ENCODE data around the gene NPAS3.

The NPAS3 gene

DNA sequence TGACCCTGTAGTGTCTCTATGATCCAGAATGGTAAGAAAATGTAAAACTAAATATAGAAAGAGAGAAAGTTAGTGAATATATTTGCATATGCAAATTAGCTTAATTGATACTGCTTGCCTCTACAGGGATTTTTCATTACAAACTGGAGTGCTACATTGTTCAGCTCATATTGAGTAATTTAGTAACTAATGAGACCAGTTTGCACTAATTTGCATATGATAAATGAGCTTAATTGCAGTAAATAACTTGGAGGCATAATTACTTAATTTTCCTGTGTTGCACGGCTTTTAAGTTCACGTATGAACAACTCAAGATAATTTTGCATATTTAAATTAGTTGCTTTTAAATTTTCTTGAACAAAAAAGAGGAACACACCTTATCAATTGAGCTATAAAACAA is 436.5 kb downstream of the NPAS3 start:
- DNase-seq (ENCODE audit: insufficient read length, low spot score) (no peak), FAIRE-seq (no peak)

DNA sequence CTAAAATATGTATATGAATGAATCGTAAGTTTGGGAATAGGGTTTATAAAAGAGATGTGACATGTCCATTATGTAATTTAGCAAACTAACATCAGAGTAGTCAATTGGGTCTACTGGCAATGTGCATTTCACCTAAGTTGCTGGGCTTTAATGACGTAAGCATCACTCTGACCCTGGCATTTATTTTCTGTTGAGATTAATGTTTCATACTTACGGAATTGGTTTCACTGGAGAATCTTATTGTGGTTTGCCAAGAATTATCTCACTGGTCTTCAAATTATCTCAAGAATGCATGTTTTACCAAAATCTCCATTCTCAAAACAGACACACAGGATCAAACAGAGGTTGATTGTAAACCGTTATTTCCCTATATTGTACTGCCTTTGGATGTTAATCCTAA is 437.1 kb downstream of the NPAS3 start:
- FAIRE-seq (no peak), DNase-seq (ENCODE audit: insufficient read length, low spot score) (no peak)
- TF ChIP-seq TAF1 (IDR thresholded peaks at IDR 0.05; ENCODE audit: low read depth, low read length) (no peak), POU2F2 (IDR thresholded peaks at IDR 0.05; ENCODE audit: low read depth, low read length) (no peak), PAX5 (IDR thresholded peaks at IDR 0.05; ENCODE audit: insufficient read depth, low read length, severe bottlenecking) (no peak)

More for the DNA sequence above, 436.5 kb downstream of the NPAS3 start:
- TF ChIP-seq PAX5 (IDR thresholded peaks at IDR 0.05; ENCODE audit: insufficient read depth, low read length, severe bottlenecking) = no peak
- no peak for TF ChIP-seq TAF1 (IDR thresholded peaks at IDR 0.05; ENCODE audit: low read depth, low read length)
- TF ChIP-seq SPI1 (IDR thresholded peaks at IDR 0.05; ENCODE audit: low read depth, low read length) = no peak
- no peak for TF ChIP-seq POU2F2 (IDR thresholded peaks at IDR 0.05; ENCODE audit: low read depth, low read length)
- no peak for TF ChIP-seq POLR2A (IDR thresholded peaks at IDR 0.05; ENCODE audit: low read depth, low read length)

DNA sequence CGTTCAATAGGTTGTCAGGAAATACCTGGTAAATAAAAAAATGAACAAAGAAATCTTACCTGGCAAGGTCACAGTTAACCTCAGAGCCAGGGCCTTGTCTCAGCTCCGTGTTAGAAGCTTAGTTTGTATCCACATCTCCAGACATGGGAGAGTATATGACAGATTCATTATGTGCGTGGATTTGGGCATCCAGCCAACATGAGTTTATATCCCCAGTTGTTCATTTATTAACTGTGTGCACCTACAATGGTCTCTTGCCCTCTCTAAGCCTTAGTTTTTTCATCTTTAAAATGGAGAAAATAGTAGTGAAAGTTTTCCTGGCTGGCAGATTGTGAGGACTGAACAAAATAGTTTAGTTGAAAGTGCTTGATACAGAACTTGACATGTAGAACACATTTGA is 437.8 kb downstream of the NPAS3 start:
- DNase-seq (ENCODE audit: insufficient read length, low spot score) = no peak
- TF ChIP-seq POU2F2 (IDR thresholded peaks at IDR 0.05; ENCODE audit: low read depth, low read length) (no peak), POLR2AphosphoS5 (IDR thresholded peaks at IDR 0.05; ENCODE audit: low read depth, low read length) (no peak), PAX5 (IDR thresholded peaks at IDR 0.05; ENCODE audit: insufficient read depth, low read length, severe bottlenecking) (no peak), TAF1 (IDR thresholded peaks at IDR 0.05; ENCODE audit: low read depth, low read length) (no peak), SPI1 (IDR thresholded peaks at IDR 0.05; ENCODE audit: low read depth, low read length) (no peak), POLR2A (IDR thresholded peaks at IDR 0.05; ENCODE audit: low read depth, low read length) (no peak)

DNA sequence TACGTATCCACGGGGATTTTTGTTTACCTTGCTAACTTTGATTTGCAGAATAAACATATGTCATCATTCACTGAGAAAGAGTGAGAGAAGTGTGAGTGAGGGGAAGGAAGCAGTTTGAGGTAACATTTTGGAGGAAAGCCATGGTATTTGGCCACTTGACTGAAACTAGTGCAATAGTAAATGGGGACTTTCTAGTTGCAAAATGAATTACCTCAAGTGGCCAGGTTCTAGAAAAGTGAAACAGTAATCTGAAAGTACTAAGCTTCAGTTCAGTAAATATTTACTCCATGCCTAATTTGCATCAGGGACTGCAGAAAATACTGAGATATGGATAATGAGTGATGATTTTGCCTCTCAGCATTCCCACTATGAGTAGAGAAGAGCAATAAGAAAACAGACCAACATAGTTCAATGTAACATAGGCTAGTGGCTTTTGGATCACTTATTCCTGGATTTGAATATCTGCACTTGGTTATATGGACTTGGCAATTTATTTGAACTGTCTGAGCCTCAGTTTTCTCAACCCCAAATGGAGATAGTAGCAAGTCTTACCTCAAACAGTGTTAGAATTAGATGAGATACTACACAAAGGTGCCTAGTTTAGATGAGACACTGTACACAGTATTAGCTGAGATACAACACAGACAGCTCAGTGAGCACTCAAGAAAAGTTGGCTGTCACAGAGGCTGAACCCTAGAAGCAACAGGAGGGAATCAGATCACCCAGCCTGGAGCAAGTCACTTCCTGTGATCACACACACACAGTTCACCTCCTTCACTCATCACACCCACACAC is 439.1 kb downstream of the NPAS3 start:
- peak; percentile 62 for FAIRE-seq

More for the DNA sequence above, 437.8 kb downstream of the NPAS3 start:
- no peak for FAIRE-seq

DNA sequence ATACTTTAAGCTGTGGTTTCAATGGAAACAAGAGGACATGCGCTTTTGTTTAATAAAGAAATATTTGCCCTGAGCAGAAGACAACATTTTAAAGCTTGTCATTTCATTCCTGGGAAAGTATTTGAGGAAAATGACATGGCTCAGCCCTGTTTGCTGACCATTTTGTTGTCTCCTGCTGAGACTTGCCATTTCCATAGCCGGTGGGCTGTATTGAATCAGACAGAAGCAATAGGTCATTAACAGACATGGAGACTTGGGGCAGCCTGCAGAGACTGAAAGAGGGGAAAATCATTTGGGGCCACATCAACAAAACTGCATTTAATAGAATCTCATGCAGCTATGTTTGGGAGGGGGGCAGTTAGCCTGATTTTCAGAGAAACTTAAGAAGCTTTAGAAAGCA is 443.0 kb downstream of the NPAS3 start:
- DNase-seq (ENCODE audit: insufficient read length, low spot score) = no peak
- no peak for FAIRE-seq
- TF ChIP-seq SPI1 (IDR thresholded peaks at IDR 0.05; ENCODE audit: low read depth, low read length) (no peak), TAF1 (IDR thresholded peaks at IDR 0.05; ENCODE audit: low read depth, low read length) (no peak), POLR2A (IDR thresholded peaks at IDR 0.05; ENCODE audit: low read depth, low read length) (no peak), PAX5 (IDR thresholded peaks at IDR 0.05; ENCODE audit: insufficient read depth, low read length, severe bottlenecking) (no peak), POLR2AphosphoS5 (IDR thresholded peaks at IDR 0.05; ENCODE audit: low read depth, low read length) (no peak), POU2F2 (IDR thresholded peaks at IDR 0.05; ENCODE audit: low read depth, low read length) (no peak)

More for the DNA sequence above, 439.1 kb downstream of the NPAS3 start:
- no peak for DNase-seq (ENCODE audit: insufficient read length, low spot score)
- peak; percentile 22; the same call in 1 of the 2 replicates for TF ChIP-seq SPI1 (IDR thresholded peaks at IDR 0.05; ENCODE audit: low read depth, low read length)
- no peak for TF ChIP-seq POLR2AphosphoS5 (IDR thresholded peaks at IDR 0.05; ENCODE audit: low read depth, low read length)

DNA sequence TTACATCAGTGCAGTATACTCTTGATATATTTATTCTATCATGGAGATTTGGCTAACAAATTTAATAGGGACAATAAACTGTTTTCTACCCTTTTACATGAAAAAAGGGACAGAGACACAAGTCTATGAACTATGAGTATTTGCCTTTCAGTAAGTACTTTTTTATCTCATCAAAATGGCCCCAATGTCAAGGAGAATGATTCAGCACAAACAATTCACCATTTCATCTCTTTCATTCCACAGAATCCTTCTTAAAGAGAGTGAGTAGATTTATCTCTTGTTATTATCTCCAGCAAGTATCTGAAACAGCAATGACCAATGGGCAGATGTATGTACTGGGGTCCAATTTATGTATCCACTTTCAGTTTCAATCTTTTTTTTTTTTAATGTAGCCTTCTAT is 447.5 kb downstream of the NPAS3 start:
- FAIRE-seq = no peak
- TF ChIP-seq POLR2A (IDR thresholded peaks at IDR 0.05; ENCODE audit: low read depth, low read length) (no peak), SPI1 (IDR thresholded peaks at IDR 0.05; ENCODE audit: low read depth, low read length) (no peak), POU2F2 (IDR thresholded peaks at IDR 0.05; ENCODE audit: low read depth, low read length) (no peak), POLR2AphosphoS5 (IDR thresholded peaks at IDR 0.05; ENCODE audit: low read depth, low read length) (no peak), TAF1 (IDR thresholded peaks at IDR 0.05; ENCODE audit: low read depth, low read length) (no peak), PAX5 (IDR thresholded peaks at IDR 0.05; ENCODE audit: insufficient read depth, low read length, severe bottlenecking) (no peak)

DNA sequence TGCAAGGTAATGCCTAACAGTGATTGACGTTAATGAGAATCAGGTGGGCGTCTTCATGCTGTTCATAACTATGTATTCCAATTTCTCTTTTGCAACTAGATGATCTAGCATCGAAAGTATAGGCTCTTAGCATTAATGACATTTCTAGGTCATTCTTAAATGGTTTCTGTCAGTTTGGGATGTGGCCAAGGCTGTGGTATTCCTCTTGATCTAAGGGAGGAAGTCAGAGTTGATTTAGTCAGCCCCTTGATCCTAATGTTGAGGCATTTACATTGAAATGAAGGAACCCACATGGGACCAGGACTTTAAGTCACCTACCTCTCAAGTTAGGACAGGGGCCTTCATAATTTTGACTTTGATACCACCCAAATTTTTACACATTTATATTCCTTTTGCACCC is 448.1 kb downstream of the NPAS3 start:
- FAIRE-seq (no peak), DNase-seq (ENCODE audit: insufficient read length, low spot score) (no peak)
- TF ChIP-seq TAF1 (IDR thresholded peaks at IDR 0.05; ENCODE audit: low read depth, low read length) (no peak), SPI1 (IDR thresholded peaks at IDR 0.05; ENCODE audit: low read depth, low read length) (no peak), POLR2AphosphoS5 (IDR thresholded peaks at IDR 0.05; ENCODE audit: low read depth, low read length) (no peak), POU2F2 (IDR thresholded peaks at IDR 0.05; ENCODE audit: low read depth, low read length) (no peak), POLR2A (IDR thresholded peaks at IDR 0.05; ENCODE audit: low read depth, low read length) (no peak)

More for the DNA sequence above, 447.5 kb downstream of the NPAS3 start:
- no peak for DNase-seq (ENCODE audit: insufficient read length, low spot score)

DNA sequence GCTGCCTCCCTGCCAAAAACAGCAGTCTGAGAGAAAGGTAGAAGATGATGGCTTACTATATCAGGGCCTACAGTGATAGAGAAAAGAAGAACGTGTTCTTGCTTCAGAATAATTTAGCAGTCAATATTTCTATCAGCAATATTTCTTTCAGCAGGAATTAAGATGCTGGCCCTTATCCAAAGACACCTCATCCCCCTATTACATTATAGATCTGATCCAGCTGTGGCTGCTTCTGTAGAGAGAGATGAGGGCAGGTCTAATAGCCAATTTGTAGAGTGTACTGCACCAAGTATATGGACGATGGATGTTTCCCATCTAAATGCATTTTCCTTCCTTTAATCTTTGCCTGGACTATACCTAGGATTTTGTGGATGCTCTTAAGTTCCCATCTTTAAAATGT is 451.7 kb downstream of the NPAS3 start:
- FAIRE-seq = no peak
- TF ChIP-seq POLR2A (IDR thresholded peaks at IDR 0.05; ENCODE audit: low read depth, low read length) = no peak
- no peak for TF ChIP-seq SPI1 (IDR thresholded peaks at IDR 0.05; ENCODE audit: low read depth, low read length)
- no peak for TF ChIP-seq POLR2AphosphoS5 (IDR thresholded peaks at IDR 0.05; ENCODE audit: low read depth, low read length)
- TF ChIP-seq POU2F2 (IDR thresholded peaks at IDR 0.05; ENCODE audit: low read depth, low read length) = no peak
- no peak for TF ChIP-seq PAX5 (IDR thresholded peaks at IDR 0.05; ENCODE audit: insufficient read depth, low read length, severe bottlenecking)
- TF ChIP-seq TAF1 (IDR thresholded peaks at IDR 0.05; ENCODE audit: low read depth, low read length) = no peak
- no peak for DNase-seq (ENCODE audit: insufficient read length, low spot score)

DNA sequence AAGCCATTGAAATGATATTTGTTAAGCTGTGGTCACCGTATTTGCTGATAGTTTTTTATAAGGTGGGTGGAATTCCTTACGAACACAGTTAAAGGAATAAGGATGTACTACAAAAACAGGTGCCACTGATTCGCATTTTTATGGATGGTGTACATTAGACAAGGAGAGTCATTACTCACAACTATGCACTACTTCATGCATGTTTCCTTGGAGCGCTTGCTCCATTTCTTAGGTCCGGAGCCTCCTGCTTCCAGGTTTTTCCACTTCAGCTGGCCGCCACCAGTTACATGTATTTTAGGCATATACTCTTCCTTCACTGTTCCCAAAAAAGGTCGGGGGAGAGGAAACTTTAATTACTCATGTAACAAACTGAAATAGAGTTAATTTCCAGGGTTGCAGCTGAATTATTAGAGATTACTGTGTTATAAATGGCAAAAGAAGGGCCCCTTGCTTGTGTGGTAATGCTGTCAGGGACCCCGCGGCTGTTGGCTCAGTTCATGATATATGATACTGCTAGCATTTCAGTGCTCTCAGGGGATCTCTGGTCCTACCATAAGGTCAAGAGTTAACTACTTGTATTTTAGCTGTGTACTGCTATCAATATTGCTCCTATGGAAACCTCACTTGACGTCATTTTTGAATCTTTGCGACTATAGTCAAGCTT is 454.7 kb downstream of the NPAS3 start:
- FAIRE-seq = no peak
- no peak for DNase-seq (ENCODE audit: insufficient read length, low spot score)
- no peak for TF ChIP-seq POU2F2 (IDR thresholded peaks at IDR 0.05; ENCODE audit: low read depth, low read length)
- no peak for TF ChIP-seq SPI1 (IDR thresholded peaks at IDR 0.05; ENCODE audit: low read depth, low read length)
- no peak for TF ChIP-seq PAX5 (IDR thresholded peaks at IDR 0.05; ENCODE audit: insufficient read depth, low read length, severe bottlenecking)
- TF ChIP-seq TAF1 (IDR thresholded peaks at IDR 0.05; ENCODE audit: low read depth, low read length) = no peak
- no peak for TF ChIP-seq POLR2AphosphoS5 (IDR thresholded peaks at IDR 0.05; ENCODE audit: low read depth, low read length)
- no peak for TF ChIP-seq POLR2A (IDR thresholded peaks at IDR 0.05; ENCODE audit: low read depth, low read length)
